DND-41 (cell line): ENCODE data around the gene PDE4B.

Experiments
- ATAC-seq: fragments of 200-7000 bp; cut with Tn5 transposase; 3 replicates; pipeline ENCODE4 v1.9.1; 2021; ENCODE audit warnings: low read depth; ENCODE audit not compliant: insufficient read depth
- DNase-seq: peaks from one replicate; pipeline ENCODE4 v3.0.0-alpha.2; 2020
- H2AFZ ChIP-seq: 2 replicates; pipeline ENCODE4 v1.6.0; 2012; ENCODE audit warnings: low read depth, low read length
- H3K27ac ChIP-seq: 2 replicates; pipeline ENCODE4 v1.5.1; 2012; ENCODE audit warnings: low read length, inconsistent platforms
- H3K27me3 ChIP-seq: fragments of 200-600 bp; sonication (generic); 2 replicates; pipeline ENCODE4 v1.6.0; 2012; ENCODE audit warnings: low read length, mild to moderate bottlenecking, inconsistent platforms; ENCODE audit not compliant: insufficient read depth, poor library complexity
- H3K36me3 ChIP-seq: 2 replicates; pipeline ENCODE4 v1.5.1; 2012; ENCODE audit warnings: low read length, inconsistent platforms; ENCODE audit not compliant: insufficient read depth
- H3K4me1 ChIP-seq: 2 replicates; pipeline ENCODE4 v1.5.1; 2012; ENCODE audit warnings: mild to moderate bottlenecking, low read length; ENCODE audit not compliant: insufficient read depth
- H3K4me2 ChIP-seq: 2 replicates; pipeline ENCODE4 v1.6.0; 2012; ENCODE audit warnings: mild to moderate bottlenecking, moderate library complexity, low read length, inconsistent platforms; ENCODE audit not compliant: insufficient read depth
- H3K4me3 ChIP-seq, 2 experiments: fragments of 200-600 bp in 1 of 2; shearing (Covaris generic) in 1 of 2; 2 replicates each; pipeline ENCODE4 v1.5.1; 2012 to 2016; ENCODE audit warnings: inconsistent platforms in 2 of 2, low read length in 2 of 2, mild to moderate bottlenecking in 2 of 2, low read depth in 1 of 2, moderate library complexity in 1 of 2
- H3K79me2 ChIP-seq: 2 replicates; pipeline ENCODE4 v1.6.0; 2012; ENCODE audit warnings: low read length, inconsistent platforms; ENCODE audit not compliant: insufficient read depth
- H3K9ac ChIP-seq: 2 replicates; pipeline ENCODE4 v1.6.0; 2012; ENCODE audit warnings: low read depth, mild to moderate bottlenecking, inconsistent platforms, low read length, moderate library complexity
- H3K9me3 ChIP-seq: 2 replicates; pipeline ENCODE4 v1.5.1; 2012; ENCODE audit warnings: low read length, moderate library complexity, mild to moderate bottlenecking, inconsistent platforms; ENCODE audit not compliant: insufficient read depth, severe bottlenecking
- H4K20me1 ChIP-seq: 2 replicates; pipeline ENCODE4 v1.6.0; 2012; ENCODE audit warnings: low read length; ENCODE audit not compliant: insufficient read depth
- EZH2 ChIP-seq: IDR thresholded peaks from 3 replicates; pipeline ENCODE4 v1.6.1; 2012; ENCODE audit warnings: borderline replicate concordance, low read depth, mild to moderate bottlenecking, moderate library complexity, low read length, inconsistent platforms; ENCODE audit not compliant: severe bottlenecking
- TF ChIP-seq, protein P1 (sequence below): IDR thresholded peaks from 2 replicates; pipeline ENCODE4 v1.5.1; 2012; ENCODE audit warnings: borderline replicate concordance, low read length, moderate library complexity, mild to moderate bottlenecking; ENCODE audit not compliant: poor library complexity, severe bottlenecking; ENCODE audit errors: extremely low read depth

Gene PDE4B

DNA sequence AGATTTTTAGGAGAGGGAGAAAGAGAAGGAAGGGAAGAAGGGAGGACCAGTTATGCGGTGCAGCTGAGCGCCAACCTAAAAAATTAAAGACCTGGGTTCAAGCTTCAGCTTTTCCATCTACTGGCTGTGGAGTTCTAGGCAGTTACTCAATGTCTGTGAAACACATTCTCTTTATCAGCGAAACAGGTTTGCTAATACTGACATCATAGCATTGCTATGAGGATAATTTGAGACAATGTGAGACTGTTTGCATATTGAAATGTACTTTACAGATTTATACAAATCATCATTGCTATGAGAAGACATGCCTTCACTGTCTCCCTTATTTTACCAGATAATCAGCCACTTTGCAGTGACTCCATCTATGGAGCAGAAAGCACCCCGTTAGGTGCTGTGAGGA, 518.4 kb downstream of the PDE4B start:
- Histone ChIP-seq H3K4me1 (no peaks in the 10 kb centered on the region), H3K4me3 (no peak overlapping the region), H3K27ac (no peak overlapping the region), H3K36me3 (no peaks in the 10 kb centered on the region), H3K79me2 (no peaks in the 10 kb centered on the region), H4K20me1 (no peaks in the 10 kb centered on the region), H3K9me3 (no peaks in the 10 kb centered on the region), H3K27me3 (peaks cover 5% of the 10 kb centered on the region), H3K4me2 (no peak overlapping the region), H3K9ac (no peak overlapping the region), H2AFZ (no peak overlapping the region)
- ATAC-seq (no peak), DNase-seq (no peak)
- no peak for TF ChIP-seq EZH2
- TF ChIP-seq, protein P1, sequence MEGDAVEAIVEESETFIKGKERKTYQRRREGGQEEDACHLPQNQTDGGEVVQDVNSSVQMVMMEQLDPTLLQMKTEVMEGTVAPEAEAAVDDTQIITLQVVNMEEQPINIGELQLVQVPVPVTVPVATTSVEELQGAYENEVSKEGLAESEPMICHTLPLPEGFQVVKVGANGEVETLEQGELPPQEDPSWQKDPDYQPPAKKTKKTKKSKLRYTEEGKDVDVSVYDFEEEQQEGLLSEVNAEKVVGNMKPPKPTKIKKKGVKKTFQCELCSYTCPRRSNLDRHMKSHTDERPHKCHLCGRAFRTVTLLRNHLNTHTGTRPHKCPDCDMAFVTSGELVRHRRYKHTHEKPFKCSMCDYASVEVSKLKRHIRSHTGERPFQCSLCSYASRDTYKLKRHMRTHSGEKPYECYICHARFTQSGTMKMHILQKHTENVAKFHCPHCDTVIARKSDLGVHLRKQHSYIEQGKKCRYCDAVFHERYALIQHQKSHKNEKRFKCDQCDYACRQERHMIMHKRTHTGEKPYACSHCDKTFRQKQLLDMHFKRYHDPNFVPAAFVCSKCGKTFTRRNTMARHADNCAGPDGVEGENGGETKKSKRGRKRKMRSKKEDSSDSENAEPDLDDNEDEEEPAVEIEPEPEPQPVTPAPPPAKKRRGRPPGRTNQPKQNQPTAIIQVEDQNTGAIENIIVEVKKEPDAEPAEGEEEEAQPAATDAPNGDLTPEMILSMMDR: no peak

DNA sequence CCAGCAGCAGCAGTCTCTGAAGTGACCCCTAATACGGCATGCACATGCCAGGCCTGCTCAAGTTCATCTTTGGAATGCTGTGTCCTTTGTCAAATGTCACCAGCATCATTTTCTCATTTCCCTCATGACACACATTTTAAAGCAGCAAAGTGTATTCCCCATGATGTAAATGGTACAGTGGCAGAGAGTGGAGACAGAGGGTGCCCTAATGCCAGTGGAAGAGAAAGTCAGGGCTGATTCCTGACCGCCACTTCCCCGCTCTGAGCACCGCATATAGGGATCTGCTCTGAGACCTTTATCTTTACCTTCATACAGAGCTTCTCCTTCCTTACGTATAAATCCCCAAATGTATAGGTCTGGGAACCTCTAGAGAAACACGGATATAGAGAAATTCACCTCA, 518.9 kb downstream of the PDE4B start:
- ATAC-seq (no peak), DNase-seq (no peak)
- no peaks in the 10 kb centered on the region for H4K20me1 ChIP-seq
- no peak overlapping the region for H2AFZ ChIP-seq
- peaks cover 5% of the 10 kb centered on the region for H3K27me3 ChIP-seq
- no peaks in the 10 kb centered on the region for H3K36me3 ChIP-seq
- no peak overlapping the region for H3K4me2 ChIP-seq
- no peaks in the 10 kb centered on the region for H3K4me1 ChIP-seq
- no peaks in the 10 kb centered on the region for H3K9me3 ChIP-seq
- no peak overlapping the region for H3K9ac ChIP-seq
- H3K79me2 ChIP-seq: no peaks in the 10 kb centered on the region
- no peak overlapping the region for H3K4me3 ChIP-seq
- no peak overlapping the region for H3K27ac ChIP-seq
- TF ChIP-seq, protein P1: no peak
- TF ChIP-seq EZH2: no peak

DNA sequence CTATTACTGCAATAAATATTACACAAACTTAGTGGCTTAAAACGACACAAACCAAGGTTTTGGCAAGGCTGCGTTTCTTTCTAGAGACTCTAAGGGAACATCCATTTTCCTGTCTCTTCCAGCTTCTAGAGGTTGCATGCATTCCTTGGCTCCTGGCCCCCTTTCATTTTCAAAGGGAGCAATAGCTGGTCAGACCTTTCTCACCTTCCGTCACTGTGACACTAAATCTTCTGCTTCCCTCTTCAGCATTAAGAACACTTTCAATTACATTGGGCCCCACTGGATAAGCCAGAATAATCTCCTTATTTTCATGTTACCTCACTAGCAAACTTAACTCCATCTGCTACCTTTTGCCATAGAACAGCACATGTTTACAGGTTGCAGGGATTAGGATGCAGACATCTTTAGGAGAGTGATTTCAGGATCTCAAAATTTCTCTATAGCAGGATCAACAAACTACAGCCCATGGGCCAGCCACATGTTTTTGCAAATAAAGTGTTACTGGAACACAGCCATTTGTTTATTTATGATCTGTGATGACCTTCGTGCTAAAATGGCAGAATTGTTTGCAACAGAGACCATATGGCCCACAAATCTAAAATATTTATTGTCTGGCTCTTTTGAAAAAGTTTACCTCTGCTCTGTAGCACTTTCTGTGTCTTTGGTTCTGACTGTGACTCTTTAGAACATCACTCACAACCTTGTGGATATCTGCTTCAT, 519.7 kb downstream of the PDE4B start:
- Histone ChIP-seq H3K4me2 (no peak overlapping the region), H2AFZ (no peak overlapping the region), H3K4me1 (no peaks in the 10 kb centered on the region), H3K4me3 (no peak overlapping the region), H3K27me3 (peaks cover 5% of the 10 kb centered on the region), H3K9me3 (no peaks in the 10 kb centered on the region), H3K9ac (no peak overlapping the region), H3K27ac (no peak overlapping the region), H3K79me2 (no peaks in the 10 kb centered on the region), H4K20me1 (no peaks in the 10 kb centered on the region), H3K36me3 (no peaks in the 10 kb centered on the region)
- no peak for ATAC-seq
- TF ChIP-seq, protein P1: no peak
- TF ChIP-seq EZH2: no peak
- no peak for DNase-seq
